Stimulated activated CD8-positive, alpha-beta memory T cell treated with anti-CD3 and anti-CD28 coated beads, Interleukin-4, amount 100 ng/mL, for 4 hours (primary cell): ENCODE data around the gene FOXL2NB.

Source experiments
- DNase-seq, 2 donors: peaks; one replicate each; pipeline ENCODE4 v3.0.0-alpha.2; 2020; ENCODE audit warnings: low read depth in 2 of 2, low spot score in 1 of 2

The FOXL2NB gene

DNA sequence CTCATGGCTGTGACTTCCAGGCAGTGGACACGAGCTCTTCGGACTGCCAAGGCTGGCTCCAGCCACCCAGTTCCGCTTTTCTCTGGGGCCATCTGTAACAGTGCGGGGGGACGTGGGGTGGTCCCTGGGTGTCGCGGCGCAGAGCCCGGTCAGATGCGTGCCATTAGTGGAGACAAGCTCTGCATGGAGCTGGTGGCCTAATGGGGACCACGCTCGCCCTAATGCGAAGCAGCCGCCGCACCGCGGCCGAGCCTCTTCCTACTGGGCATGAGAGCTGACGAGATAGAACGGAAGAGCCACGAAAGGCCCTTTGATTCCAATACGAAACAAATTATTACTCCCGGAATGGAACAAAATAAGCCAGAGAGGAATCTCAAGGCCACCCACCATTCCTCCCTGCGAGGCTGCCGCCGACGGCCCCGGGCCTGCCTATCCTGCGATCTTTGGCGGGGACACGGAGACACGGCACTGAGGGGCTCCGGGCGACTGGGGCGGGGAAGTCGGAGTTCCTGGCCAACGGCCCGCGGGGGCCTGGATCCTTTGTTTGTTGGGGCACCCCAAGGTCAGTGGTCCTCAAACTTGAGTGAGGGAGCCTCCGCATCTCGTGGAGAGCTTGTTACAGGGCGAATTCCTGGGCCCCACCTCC is 18.2 kb upstream of the FOXL2NB start:
- DNase-seq = no peak

DNA sequence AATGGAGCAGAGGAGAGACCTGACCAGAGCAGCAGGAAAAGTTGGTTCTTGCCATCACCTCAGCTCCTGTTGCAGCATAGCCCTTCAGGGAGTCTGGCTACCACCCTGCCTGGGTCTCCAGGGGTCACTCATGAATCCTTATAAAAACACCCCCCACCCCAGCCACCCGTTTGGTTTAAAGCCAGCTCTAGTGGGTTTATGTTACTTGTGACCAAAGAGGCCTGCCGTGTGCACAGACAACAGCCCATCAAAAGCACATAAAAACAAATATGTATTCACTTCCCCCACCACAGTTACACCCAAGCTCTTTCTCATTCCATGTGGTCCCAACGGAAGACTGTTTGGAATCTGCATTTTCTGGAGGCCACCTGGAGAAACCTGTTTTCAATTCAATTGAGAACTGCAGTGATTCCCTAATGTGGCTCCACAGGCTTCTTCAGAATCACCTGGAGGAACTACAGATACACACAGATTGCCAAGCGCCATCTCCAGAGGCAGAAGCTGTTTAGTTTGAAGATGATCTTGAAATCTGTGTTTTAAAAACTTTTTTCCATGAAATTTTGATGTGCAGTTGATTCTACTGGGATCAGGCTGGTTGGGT is 13.8 kb upstream of the FOXL2NB start:
- DNase-seq = no peak

DNA sequence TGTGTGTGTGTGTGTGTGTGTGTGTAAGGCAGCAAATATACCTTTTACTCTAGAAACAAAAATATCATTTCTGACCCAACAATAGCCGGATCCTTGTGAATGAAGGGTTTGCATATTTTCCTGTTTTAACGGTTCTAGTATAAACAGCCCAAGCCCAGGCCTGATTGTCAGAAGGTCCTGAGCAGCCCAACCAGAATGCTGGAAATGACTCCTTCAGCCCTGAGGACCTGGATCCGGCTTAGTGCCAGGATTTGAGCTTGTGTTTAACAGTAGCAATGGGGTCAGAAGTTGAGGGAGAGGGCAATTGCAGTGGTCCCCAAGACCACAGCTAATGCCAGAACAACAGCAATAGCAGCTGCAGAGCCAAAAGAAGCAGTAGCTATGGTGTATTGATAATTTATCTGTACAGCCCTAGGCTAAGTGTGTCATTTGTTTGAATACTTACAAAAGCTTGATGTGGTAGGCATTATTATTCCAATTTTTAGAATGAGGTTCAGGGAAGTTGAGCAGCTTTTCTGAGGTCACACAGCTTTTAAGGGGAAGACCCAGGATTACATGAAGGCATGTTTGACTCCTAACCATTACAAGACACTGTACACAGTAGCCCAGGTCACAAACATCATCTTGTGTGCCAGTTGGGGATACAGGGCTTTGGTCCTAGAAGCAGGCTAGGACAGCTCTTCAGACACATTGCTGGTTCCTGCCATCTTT is 12.9 kb upstream of the FOXL2NB start:
- DNase-seq = no peak

DNA sequence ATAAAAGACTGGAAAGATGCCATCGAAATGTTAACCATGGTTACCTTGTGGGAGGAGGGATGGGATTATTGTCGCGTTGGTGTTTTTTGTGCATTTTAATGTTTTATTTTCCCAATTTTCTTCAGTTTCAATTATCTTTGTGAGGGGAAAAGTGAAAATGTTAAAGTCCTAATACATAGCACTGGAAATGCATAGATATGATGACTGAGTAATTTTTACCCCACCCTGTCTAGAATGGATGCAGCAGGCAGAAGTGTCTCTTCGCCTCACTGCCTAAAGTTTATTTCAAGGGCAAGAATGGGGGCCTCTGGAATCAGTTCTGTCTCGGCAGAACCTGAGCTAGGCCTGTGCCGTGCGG is 11.5 kb upstream of the FOXL2NB start:
- DNase-seq = no peak

DNA sequence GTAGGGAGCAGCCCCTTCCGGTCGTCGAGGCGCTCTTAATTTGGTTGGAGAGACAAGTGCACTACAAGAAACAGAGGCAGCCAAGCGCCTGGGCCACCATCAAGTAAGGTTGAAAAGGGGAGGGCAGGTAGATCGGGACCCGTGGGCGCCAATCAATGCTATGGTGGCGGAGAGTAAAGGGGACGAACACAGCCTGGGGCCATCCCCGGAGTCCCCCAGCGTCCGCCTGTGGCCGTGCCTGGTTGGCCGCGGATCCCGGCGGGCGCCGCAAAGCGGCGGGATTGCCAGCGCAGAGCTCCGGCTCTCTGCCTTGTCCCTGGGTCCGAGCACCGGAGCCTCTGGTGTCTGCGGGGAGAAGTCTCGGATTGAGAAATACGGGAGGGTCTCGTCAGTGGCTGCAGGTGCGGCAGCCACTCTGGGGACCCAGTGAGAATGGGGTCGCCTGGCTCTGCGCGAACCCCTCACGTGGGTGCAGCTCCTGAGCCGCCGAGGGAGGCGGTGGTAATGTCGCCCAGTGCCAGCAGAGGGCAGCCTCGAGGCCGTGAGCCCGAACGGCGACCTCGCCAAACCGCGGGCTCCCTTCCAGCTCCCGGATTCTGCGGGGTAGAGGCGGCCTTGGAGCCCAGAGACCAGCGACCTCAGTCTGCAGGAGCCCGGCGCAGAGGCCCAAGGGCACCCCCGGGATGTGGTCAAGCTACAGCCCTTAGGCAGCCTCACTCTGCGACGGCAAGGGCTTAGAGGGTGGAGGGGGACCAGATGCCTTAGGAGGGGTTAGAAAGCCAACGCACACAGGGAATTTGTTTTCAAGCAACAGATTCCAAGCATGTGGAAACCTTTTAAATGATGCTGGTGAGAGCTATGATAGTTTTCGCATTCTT is 10.9 kb upstream of the FOXL2NB start:
- peak; percentile 29 to 37 for DNase-seq

DNA sequence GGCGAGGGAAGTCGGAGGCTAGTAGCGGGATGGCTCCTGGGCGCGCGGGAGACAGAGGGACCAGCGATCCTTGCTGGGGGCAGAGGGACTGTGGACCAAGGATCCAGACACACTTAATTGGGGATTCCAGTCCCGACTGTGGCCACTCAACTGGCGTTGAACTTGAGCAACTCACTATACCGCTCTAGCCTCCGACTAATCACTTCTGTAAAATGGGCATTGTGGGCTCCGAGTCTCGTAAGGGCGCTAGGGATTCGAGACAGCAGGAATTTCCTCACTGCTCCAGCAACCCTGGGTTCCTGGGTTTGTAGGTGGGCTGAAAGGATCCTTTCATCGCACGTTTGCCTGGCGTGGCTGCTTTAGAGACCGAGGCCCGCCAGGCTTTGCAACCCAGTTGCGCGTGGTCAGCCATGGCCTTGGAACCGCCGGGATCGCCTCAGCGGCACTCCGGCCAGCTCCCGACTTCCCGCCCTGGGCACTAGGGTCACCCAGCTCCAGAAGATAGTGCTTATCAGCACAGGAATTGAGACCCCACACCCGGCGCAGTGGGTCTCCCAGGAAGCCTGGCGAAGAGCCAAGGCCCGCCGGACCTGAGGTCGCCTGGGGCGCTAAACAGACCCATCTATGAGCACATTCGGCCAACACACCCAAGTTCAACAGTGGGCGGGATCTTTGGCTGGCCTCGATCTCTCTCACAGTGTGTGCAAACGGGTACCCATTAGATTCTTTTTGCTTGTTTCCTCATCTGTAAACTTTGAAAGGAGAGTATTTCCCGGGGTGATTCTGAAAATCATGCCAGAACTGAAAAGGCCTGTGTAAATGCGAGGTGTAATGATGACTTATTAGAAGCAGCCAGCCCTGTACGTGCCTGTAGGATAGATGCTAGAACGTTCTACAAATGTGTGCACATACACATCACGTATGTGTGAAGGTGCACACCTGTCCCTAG is 10.0 kb upstream of the FOXL2NB start:
- no peak for DNase-seq

DNA sequence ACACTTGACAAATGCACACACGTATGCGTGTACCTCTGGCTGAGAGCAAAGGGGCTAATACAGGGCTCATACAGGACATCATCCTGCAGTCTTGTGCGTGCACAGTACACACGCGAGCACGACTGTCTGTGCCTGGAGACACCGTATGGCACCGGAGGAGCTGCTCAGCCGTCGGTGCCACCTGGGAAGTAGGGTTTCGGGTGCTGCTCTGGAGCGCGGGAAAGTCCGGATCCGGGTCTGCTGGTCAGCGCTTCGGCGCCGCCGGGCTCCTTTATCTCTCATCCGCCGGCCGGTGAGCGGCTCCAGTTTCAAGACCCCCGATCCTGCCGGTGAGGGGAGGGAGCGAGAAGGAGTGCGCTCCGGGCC is 9.3 kb upstream of the FOXL2NB start:
- no peak for DNase-seq

DNA sequence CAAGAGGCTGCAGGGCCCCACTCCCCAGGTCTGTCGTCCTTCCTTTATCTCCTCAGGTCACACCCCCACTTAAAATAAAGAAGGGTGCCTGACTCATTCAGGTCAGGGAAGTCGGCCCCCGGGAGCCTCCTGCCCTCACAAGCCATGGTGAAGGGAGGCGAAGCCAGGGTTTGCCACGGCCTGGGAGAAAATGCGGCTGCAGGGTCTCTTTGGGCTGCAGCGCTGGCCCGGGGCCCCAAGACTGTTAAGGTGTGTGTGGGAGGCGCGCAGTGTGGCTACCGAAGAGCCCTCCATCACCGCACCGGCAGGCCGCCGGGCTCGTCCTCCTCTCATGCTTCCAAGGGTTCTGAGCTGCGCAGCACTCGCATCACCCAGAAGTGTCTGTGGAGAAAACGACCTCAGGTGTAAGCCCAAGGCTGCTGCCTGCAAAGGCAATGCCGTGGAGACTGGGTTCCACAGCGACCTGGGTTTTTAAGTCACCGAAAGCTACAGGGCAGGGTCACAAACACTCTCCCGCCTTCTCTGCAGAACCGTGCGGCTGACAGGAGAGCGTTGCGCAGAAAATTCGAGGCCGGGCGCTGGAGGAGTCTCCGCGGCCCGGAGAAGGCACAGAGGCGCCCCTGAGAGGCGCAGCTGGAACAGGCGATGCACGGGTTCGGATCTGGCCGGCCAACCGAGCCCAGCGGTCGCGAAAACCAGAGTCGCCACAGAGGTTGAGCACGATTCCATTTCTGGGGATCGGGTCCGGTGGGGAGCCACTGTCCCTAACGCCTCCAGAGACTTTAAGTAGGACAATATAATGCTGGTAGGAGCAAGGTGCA is 8.8 kb upstream of the FOXL2NB start:
- DNase-seq = no peak

DNA sequence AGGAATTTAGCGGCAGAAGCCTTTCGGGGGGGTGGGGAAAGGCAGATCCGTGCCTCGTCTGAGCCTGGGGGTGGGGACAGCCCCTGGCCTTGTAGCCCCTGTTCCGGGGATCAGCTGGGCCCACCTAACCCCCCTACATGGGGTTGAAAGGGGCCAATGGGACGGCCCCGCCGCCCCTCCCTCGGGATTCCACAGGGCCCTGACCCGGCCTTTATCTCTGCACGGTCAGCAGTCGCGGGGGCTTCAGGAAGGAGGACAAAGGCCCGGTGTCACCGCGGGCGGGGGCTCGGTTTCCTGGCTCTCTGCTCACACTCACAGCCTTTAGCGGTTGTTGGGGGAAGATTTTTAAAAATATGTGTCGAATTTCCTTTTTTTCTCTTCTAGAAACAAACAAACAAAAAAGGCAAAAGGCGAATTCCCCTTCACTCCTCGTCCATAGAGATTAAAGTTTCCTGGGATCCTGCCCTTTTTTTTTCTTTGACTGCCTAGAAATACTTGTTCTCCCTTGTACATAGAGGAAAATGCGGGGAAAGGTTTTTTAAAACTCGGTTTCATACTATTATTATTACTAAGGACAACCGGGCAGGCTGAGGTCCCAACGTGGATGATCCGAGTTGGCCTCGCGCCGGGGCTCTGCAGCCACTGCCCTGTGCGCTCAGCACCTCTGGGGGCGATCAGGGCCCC is 8.0 kb upstream of the FOXL2NB start:
- DNase-seq = no peak

DNA sequence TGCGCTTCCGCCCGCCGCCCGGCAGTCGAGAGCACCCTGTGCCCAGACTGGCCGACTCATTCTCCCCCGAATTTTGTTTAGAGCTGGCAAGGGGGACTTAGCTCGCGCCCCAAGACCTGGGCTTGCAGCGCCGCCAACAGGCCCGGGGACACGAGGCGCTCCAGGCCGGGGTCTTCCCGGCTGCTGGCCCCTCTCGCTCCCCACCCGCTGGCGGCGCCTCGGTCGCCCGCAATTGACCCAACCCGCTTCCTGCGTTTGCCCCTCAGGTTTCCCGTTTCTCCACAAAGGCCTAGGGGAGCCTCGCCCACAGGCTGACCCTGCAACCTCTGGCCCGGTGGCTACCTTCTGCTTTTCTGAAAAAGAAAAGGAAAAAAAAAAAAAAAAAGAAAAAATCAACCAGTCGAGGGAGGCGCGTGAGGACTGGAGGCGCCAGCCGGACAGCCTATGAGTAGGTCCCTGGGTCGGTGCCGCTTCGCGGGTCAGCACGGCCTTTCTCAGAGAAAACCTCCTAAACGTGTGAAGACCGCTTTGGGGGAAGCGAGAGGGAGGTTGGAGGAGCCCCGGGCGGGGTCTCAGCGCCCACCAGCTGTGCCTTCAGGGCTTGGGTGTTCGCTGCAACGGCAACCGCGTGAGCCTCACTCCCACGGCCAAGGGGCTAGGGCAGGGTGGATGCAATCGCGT is 7.3 kb upstream of the FOXL2NB start:
- DNase-seq = no peak

DNA sequence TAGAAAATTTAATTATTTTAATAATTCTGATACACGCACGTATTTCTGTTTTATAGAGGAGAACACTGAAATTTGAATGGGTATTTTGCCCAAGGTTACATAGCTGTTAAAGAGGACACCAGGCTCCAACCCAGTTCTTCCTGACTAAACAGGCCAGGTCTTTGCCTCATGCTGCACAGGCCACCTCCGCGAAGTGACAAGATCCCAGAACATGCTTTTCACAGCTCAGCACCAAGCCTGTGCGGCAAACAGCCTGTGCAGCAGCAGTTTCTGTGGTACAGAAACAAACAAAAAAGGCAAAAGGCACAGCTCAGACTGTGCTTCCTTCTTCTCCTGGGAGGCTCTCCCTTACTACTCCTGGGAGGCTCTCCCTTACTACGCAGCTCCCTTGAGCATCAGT is 6.6 kb upstream of the FOXL2NB start:
- no peak for DNase-seq

DNA sequence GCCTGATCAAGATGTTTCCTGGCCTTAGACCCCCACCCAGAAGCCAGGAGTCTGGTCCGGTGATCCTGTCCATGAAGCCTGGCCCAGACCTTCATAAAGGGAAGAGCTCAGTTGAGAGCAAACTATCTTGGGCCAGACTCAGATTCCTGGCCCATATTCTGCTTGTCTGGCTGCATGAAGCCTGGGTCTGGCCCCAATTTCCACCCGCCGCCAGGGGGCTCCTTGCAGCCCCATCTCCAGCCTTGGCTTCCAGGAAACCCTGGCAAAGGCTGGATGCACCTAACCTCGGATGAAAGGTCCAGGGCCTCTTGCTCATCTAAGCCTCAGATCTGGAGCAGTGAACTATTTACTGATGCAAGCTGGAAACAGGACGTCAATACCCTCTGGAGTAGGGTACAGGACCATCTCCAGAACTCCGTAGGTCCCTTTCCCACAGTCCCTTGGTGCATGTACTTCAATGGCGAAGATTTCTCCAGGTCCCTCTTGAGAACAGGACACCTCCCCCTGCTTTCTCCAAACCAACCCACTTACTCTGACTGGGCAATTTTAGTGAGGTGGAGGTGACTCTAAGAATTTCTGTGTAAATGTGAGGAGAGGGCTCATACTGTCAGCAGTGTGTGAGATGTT is 5.6 kb upstream of the FOXL2NB start:
- no peak for DNase-seq

DNA sequence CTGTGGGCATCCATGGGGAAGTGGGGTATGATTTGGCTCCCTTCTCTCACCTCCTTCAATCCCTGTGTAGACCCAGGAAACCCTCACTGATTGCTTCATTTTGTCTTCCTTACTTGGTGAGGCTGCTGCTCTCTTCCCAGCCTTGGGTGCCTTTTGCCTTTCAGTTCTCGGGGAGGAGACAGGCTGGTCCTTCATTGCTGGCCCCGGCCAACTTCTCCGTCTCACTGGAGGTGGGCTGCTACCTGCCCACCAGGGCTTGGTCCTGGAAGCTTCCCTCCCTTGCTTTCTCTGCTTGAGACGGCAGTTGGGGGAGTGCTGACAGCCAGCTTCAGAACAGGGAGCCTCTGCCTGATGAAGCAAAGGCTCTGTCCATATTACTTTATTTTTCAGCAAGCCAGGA is 4.7 kb upstream of the FOXL2NB start:
- DNase-seq = no peak

DNA sequence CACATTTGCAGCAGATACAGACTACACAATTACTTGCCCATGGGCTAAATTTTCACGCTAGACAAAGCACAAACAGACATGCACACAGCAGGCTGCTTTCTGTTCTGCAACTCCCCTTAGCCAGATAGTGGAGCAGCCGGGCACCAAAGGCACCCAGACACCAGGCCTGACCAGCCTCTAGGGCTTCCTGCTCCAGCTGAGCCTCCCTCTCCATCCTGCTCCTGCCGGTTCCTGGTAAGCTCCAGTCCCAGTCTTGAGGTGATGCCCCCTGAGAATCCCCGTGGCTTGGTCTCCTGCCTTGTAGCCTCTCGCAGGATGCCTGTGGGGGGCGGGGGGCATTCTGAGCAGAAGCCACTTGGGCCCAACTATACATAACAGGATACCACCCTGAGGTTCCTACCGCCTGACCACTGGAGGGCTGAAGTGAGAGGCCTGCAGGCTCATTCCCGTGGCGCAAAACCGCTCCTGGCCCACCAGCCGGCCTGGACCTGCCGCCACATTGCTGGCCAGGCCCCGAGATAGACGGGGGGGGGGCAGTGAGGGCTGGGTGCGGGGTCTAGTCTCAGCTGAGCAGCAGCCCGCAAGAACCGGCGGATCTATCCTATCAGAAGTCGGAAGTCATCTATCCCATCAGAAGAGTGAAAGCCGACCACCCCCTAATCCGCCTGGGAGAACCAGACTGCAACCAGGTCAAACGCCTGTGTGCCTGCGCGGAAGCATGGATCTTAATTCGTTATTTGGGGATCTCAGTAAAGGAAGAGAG is 4.0 kb upstream of the FOXL2NB start:
- no peak for DNase-seq

DNA sequence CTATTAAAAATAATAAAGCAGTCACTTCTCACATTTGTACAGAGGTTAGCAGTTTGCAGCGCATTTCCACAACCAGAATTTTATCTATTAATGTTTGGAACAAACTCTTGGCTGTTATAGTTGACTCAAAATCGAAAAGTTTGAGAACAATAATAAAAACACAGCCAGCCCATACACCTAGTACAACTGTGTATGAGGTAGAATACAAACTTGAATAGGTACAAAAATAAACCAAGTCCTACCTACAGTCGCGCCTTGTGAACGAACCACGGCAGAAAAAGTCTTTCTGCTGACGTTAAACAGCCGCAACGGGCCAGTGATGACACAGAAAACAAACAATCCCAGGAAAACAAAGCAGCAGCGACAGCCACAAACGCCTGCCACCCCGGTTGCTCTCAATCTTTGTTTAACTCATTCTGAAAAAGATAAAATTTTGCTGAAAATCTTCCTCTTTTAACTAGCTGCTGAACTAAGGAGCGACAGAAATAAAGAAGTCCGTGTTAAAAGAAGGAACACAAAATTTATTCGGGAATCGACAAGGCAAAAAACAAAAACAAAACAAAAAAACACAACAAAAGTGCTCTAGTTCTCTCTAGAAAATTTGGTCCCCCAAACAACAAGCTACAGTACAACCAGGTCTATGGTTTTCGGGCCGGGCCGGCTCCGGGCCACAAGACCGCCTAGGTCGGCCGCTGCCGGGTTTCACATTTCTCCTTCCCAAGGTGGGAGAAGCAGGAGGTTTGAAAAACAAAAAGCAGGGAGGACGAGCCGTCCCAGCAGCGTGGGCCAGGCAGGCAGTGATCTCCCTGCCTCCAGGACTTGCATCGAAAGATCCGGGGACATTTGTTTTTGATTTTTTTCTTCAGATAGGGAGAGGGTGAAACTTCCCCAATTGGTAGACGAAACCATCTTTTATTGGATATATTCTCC is 3.0 kb upstream of the FOXL2NB start:
- DNase-seq = no peak

DNA sequence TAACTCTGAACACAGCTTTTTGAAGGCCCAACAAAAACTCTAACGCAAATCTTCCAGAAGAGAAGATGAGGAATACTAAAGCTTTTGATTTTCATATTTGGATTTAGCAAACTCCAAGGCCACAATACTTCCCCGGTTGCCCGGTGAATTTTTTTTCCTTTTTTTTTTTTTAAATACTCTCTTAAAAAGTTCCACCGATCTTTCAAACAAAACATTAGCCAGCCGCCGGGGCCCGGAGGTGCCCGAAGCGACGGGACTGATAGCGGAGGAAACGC is 2.4 kb upstream of the FOXL2NB start:
- DNase-seq = no peak
